Activated CD8-positive, alpha-beta T cell treated with anti-CD3 and anti-CD28 coated beads for 36 hours (primary cell): ENCODE data around the gene ABCG8. TPM values are rescaled to one million over a fixed set of nuclear protein-coding genes. Genes with fewer than 3 reads are reported as not detected.

Experiments used
- ATAC-seq: fragments of 200-7000 bp; cut with Tn5 transposase; one replicate; pipeline ENCODE4 v1.10.0; 2021; ENCODE audit warnings: mild to moderate bottlenecking, moderate library complexity
- CTCF ChIA-PET: fragments of 350-600 bp; sonication (Branson Sonifier 250); formaldehyde crosslinking; loops from one replicate; lab custom pipeline; 2021; ENCODE audit warnings: antibody characterized with exemption; lab: Charles Lee
- POLR2A ChIA-PET: fragments of 350-600 bp; sonication (Branson Sonifier 250); formaldehyde crosslinking; loops from one replicate; lab custom pipeline; 2021; ENCODE audit warnings: antibody characterized with exemption; lab: Charles Lee
- DNase-seq: peaks from one replicate; pipeline ENCODE4 v3.0.0-alpha.2; 2020
- H3K27ac Mint-ChIP-seq: one replicate; pipeline ENCODE4 v1.8.0; 2021; ENCODE audit warnings: mild to moderate bottlenecking, mixed read lengths
- H3K27me3 Mint-ChIP-seq: one replicate; pipeline ENCODE4 v1.8.0; 2021; ENCODE audit warnings: mixed read lengths
- H3K36me3 Mint-ChIP-seq: one replicate; pipeline ENCODE4 v1.8.0; 2021; ENCODE audit warnings: low read depth, mixed read lengths
- H3K4me1 Mint-ChIP-seq: one replicate; pipeline ENCODE4 v1.8.0; 2021; ENCODE audit warnings: low read depth, mixed read lengths
- H3K4me3 Mint-ChIP-seq: one replicate; pipeline ENCODE4 v1.8.0; 2021; ENCODE audit warnings: mild to moderate bottlenecking, moderate library complexity, mixed read lengths
- H3K9me3 Mint-ChIP-seq: one replicate; pipeline ENCODE4 v1.8.0; 2021; ENCODE audit warnings: mixed read lengths
- intact Hi-C: fragments of 100-400 bp; cut with micrococcal nuclease; formaldehyde crosslinking; loops from one replicate; pipeline ENCODE4 v1.10.0; 2022
- total RNA-seq, 2 experiments: library from RNA; stranded (reverse); gene quantifications; one replicate each; pipeline ENCODE4 v1.2.3, GENCODE V29; 2021
- TF ChIP-seq, protein P1 (sequence below): fragments of 200-600 bp; IDR thresholded peaks from one replicate; pipeline ENCODE4 v1.8.0; 2022; ENCODE audit warnings: antibody characterized with exemption, mild to moderate bottlenecking

The ABCG8 gene
- total RNA-seq, 2 experiments from 2014 or later, result not detected

DNA sequence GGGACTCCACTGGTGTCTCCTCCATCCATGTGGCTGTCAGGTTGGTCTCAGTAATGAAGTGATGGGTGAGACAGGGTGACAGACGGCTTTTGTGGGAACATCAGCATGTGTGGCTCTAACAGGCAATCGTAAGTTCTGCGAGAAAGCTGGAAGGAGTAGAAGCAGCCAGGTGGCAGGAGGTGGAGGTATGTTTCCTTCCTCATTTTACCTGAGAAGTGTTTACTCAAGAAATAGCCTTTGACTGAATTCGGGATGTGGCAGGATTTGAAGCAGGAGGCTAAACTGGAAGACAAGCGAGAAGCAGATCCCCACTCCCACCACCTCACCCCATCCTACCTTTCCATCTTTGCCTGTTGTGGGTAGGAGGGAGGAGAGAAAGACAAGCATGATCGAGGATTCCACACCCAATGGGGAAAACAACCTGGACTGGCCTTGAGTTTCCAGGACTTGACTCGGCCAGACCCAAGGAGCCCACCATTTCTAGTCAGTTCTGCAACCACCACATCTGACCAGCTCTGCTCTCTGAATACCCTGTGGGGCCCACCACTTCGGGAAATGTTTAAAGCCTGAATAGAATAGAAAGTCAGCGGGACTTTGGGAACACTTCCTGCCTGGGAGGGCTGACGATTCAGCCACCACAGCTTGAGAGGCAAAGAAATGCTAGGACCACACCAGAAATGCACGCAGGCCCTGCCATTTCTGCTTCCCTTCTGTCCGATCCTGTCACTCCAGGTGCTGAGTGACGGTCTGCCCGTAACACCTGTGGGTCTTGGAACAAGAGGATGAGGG lies 1.2 kb downstream of the ABCG8 start:
- ATAC-seq (no peak), DNase-seq (no peak)
- CTCF ChIA-PET, result no interaction called here
- Mint-ChIP-seq H3K27ac (no peak overlapping the region), H3K36me3 (no peaks in the 10 kb centered on the region), H3K9me3 (no peaks in the 10 kb centered on the region), H3K4me1 (no peaks in the 10 kb centered on the region), H3K27me3 (no peaks in the 10 kb centered on the region), H3K4me3 (no peak overlapping the region)
- POLR2A ChIA-PET, result no interaction called here
- intact Hi-C loops, result no loop called here
- TF ChIP-seq, protein P1, sequence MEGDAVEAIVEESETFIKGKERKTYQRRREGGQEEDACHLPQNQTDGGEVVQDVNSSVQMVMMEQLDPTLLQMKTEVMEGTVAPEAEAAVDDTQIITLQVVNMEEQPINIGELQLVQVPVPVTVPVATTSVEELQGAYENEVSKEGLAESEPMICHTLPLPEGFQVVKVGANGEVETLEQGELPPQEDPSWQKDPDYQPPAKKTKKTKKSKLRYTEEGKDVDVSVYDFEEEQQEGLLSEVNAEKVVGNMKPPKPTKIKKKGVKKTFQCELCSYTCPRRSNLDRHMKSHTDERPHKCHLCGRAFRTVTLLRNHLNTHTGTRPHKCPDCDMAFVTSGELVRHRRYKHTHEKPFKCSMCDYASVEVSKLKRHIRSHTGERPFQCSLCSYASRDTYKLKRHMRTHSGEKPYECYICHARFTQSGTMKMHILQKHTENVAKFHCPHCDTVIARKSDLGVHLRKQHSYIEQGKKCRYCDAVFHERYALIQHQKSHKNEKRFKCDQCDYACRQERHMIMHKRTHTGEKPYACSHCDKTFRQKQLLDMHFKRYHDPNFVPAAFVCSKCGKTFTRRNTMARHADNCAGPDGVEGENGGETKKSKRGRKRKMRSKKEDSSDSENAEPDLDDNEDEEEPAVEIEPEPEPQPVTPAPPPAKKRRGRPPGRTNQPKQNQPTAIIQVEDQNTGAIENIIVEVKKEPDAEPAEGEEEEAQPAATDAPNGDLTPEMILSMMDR, result no peak

DNA sequence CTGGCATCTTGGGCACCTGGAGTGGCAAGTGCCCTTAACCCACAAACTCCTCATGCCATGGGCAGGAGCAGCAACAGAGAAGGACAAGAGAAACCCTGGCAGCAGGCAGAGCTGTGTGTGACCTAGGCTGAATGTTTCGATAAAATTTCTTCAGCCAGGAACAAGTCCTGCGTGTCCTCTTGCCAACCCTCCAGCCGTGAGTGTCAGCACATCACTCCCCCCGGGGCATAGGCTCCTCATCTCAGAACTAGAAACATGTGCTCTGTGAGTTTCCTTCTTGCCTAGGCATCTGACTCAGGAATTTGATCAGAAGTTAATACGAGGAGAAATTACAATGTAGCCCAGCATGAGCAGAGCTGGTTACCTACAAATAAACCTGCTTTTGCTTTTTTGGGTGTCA lies 2.2 kb downstream of the ABCG8 start:
- POLR2A ChIA-PET, result interaction anchor here (0.8 kb wide), 1 partner anchor 11 kb away, joined by 3 read pairs; no protein-coding TSS in a partner anchor
- intact Hi-C loops, result no loop called here
- no peaks in the 10 kb centered on the region for H3K27me3 Mint-ChIP-seq
- ATAC-seq (no peak), DNase-seq (no peak)
- H3K9me3 Mint-ChIP-seq, result no peaks in the 10 kb centered on the region
- H3K27ac Mint-ChIP-seq, result no peak overlapping the region
- CTCF ChIA-PET, result no interaction called here
- H3K4me1 Mint-ChIP-seq, result no peaks in the 10 kb centered on the region
- TF ChIP-seq, protein P1, result no peak
- H3K4me3 Mint-ChIP-seq, result no peak overlapping the region
- no peaks in the 10 kb centered on the region for H3K36me3 Mint-ChIP-seq

DNA sequence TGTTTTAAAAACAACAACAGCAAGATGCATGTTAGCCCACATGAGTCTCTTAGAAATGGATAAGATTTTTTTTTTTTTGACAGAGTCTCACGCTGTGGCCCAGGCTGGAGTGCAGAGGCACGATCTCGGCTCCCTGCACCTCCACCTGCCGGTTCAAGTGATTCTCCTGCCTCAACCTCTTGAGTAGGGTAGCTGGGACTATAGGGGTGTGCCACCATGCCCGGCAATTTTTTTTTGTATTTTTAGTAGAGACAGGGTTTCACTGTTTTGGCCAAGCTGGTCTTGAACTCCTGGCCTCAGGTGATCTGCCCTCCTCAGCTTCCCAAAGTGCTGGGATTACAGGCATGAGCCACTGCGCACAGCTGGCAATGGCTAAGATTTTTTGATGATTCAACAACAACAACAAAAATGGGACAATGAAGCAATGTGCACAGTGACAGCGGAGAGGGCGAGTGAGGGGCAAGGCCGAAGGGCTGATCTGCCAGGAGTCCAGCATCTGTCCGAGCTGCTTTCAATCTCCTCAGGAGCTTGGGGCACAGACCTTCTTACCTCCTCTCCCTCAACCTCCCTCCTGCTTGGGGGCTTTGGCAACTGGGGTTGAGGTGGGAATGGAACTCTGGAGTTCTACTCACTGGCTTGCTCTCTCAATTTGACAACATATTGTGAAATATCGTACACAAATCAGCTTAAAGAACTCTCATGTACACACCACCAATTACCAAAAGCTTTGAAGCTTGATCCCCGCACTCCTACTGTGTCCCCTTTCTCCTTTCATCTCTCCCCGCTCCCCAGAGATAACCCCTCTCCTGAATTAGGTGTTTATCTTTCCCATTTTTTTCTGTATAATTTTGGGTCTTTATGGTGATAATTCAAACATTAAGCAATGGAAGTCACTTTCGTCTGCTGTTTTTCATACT lies 3.4 kb downstream of the ABCG8 start:
- Mint-ChIP-seq H3K9me3 (no peaks in the 10 kb centered on the region), H3K27ac (no peak overlapping the region), H3K4me3 (no peak overlapping the region), H3K36me3 (no peaks in the 10 kb centered on the region), H3K27me3 (no peaks in the 10 kb centered on the region), H3K4me1 (no peaks in the 10 kb centered on the region)
- ChIA-PET POLR2A (interaction anchor here (0.7 to 0.8 kb wide), 2 partner anchors 12 to 409 kb away, joined by 3 read pairs; no protein-coding TSS in a partner anchor), CTCF (no interaction called here)
- TF ChIP-seq, protein P1, result no peak
- ATAC-seq (no peak), DNase-seq (no peak)
- intact Hi-C loops, result no loop called here

GRCh38 chr2:43842866-43843226 lies 4.1 kb downstream of the ABCG8 start:
- TF ChIP-seq, protein P1, result no peak
- POLR2A ChIA-PET, result no interaction called here
- no peaks in the 10 kb centered on the region for H3K4me1 Mint-ChIP-seq
- H3K36me3 Mint-ChIP-seq, result no peaks in the 10 kb centered on the region
- no peak for ATAC-seq
- intact Hi-C loops, result no loop called here
- no peak overlapping the region for H3K27ac Mint-ChIP-seq
- H3K27me3 Mint-ChIP-seq, result peaks cover 1% of the 10 kb centered on the region
- CTCF ChIA-PET, result no interaction called here
- no peak for DNase-seq
- H3K9me3 Mint-ChIP-seq, result no peaks in the 10 kb centered on the region
- H3K4me3 Mint-ChIP-seq, result no peak overlapping the region
